ENCODE results near the gene ACSM6. TPM values are rescaled to one million over a fixed set of nuclear protein-coding genes. Genes with fewer than 3 reads are reported as not detected.

ACSM6 gene
- total RNA-seq, 2 donors from 2014 or later = not detected

GRCh38 chr10:95273393-95274312 is 79.6 kb downstream of the ACSM6 start:
- H3K9me3 ChIP-seq = no peaks in the 10 kb centered on the region
- H3K36me3 ChIP-seq = no peaks in the 10 kb centered on the region
- H3K27ac ChIP-seq = peak overlapping the region; percentile 62
- H3K27me3 ChIP-seq = no peaks in the 10 kb centered on the region
- no peak overlapping the region for H3K4me3 ChIP-seq
- peak overlapping the region in 1 of 2 donors; percentile 73 for H3K9ac ChIP-seq (ENCODE audit: low read depth in 2 of 2, low read length in 2 of 2)
- DNase-seq = peak; percentile 66
- no peak for TF ChIP-seq CTCF (IDR thresholded peaks at IDR 0.05)
- intact Hi-C loops (cut with DNase I) = no loop called here
- peaks cover 14% of the 10 kb centered on the region for H3K4me1 ChIP-seq

GRCh38 chr10:95275726-95276366 is 81.8 kb downstream of the ACSM6 start:
- intact Hi-C loops (cut with DNase I) = no loop called here
- Histone ChIP-seq H3K4me1 (peaks cover 24% of the 10 kb centered on the region), H3K9me3 (no peaks in the 10 kb centered on the region), H3K9ac (ENCODE audit: low read depth in 2 of 2, low read length in 2 of 2) (peak overlapping the region in 1 of 2 donors; percentile 42), H3K27ac (peak overlapping the region; percentile 62), H3K27me3 (no peaks in the 10 kb centered on the region), H3K36me3 (no peaks in the 10 kb centered on the region), H3K4me3 (no peak overlapping the region)
- peak; percentile 41 for DNase-seq
- no peak for TF ChIP-seq CTCF (IDR thresholded peaks at IDR 0.05)

GRCh38 chr10:95276367-95277200 is 82.5 kb downstream of the ACSM6 start:
- H3K4me3 ChIP-seq = no peak overlapping the region
- intact Hi-C loops (cut with DNase I) = no loop called here
- H3K36me3 ChIP-seq = no peaks in the 10 kb centered on the region
- DNase-seq = peak; percentile 75
- no peak for TF ChIP-seq CTCF (IDR thresholded peaks at IDR 0.05)
- H3K9ac ChIP-seq (ENCODE audit: low read depth in 2 of 2, low read length in 2 of 2) = peak overlapping the region in 1 of 2 donors; percentile 42
- H3K4me1 ChIP-seq = peaks cover 25% of the 10 kb centered on the region
- H3K9me3 ChIP-seq = no peaks in the 10 kb centered on the region
- peak overlapping the region; percentile 62 for H3K27ac ChIP-seq
- no peaks in the 10 kb centered on the region for H3K27me3 ChIP-seq

GRCh38 chr10:95277201-95277570 is 83.1 kb downstream of the ACSM6 start:
- Histone ChIP-seq H3K36me3 (no peaks in the 10 kb centered on the region), H3K9me3 (no peaks in the 10 kb centered on the region), H3K4me3 (no peak overlapping the region), H3K9ac (ENCODE audit: low read depth in 2 of 2, low read length in 2 of 2) (no peak overlapping the region), H3K27ac (peak overlapping the region; percentile 62), H3K27me3 (no peaks in the 10 kb centered on the region), H3K4me1 (peaks cover 25% of the 10 kb centered on the region)
- TF ChIP-seq CTCF (IDR thresholded peaks at IDR 0.05) = no peak
- DNase-seq = peak; percentile 18
- intact Hi-C loops (cut with DNase I) = no loop called here

- intact Hi-C loops (cut with DNase I) = no loop called here
- no peaks in the 10 kb centered on the region for H3K36me3 ChIP-seq
- DNase-seq = peak; percentile 20
- no peak for TF ChIP-seq CTCF (IDR thresholded peaks at IDR 0.05)
- H3K9me3 ChIP-seq = no peaks in the 10 kb centered on the region
- no peak overlapping the region for H3K4me3 ChIP-seq
- H3K27ac ChIP-seq = peak overlapping the region; percentile 62
- H3K9ac ChIP-seq (ENCODE audit: low read depth in 2 of 2, low read length in 2 of 2) = peak overlapping the region in 1 of 2 donors; percentile 51
- H3K4me1 ChIP-seq = peaks cover 28% of the 10 kb centered on the region
- no peaks in the 10 kb centered on the region for H3K27me3 ChIP-seq
These were observed 83.6 kb downstream of the ACSM6 start for GRCh38 chr10:95277614-95278013.

Measured in colonic mucosa (tissue), 4 donors.